GM21737 (cell line): Measurements from ENCODE around the gene TDP1.
"Not testable (repeated sequence)": the region's sequence is repeated elsewhere in the genome, so short reads cannot be mapped to it uniquely, and the experiment has no call there.

Source experiments
- ATAC-seq: cut with Tn5 transposase; IDR thresholded peaks from one replicate; pipeline ENCODE4 v1.9.1; 2021; ENCODE audit warnings: mild to moderate bottlenecking, moderate library complexity; ENCODE audit not compliant: unreplicated experiment

Gene TDP1

DNA sequence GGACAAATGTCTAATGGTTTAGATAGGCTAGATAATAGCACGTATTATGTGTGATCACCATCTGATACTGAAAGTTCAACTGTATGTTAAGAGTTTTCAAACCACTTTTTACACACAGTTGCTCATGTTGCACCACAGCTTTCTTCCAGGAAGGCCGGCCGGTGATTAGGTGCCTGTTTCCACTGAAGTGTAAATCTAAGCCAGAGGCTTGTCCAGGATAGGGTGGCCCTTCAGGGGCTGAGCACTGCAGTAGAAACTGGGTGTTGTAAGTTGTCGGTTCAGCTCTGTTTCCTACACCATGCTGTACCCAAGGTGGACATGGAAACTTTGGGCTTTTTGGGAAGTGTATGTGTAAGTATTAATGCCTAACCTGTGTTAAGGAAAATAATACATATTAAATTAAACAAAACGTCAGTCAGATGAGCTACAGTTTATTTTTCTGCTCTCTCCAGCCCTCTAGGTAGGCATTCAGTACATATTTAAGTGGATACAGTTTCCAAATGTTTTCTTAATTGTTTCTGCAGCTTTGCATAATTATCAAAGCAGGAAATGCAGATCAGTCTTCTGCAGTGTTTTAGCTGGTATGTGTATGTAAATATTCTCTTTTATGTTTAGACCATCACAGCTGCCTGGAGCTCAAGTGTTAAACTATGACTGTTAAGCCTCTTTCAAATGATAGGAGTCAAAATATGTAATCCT, 30.9 kb downstream of the TDP1 start:
- no peak for ATAC-seq

DNA sequence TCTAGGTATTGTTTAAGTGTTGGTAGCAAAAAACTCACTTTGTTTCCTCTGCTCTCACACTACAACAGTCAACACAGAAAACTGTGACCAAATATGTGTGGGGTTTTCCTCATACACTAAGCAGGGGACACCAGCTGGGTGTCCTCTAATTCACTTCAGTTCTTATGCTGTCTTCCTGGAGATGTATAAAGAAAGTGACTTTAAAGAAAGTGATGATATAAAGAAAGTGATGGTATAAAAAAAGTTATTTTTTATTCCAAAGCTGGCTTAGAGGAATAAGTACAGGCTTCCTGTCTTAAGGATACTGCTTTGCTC, 31.4 kb downstream of the TDP1 start:
- ATAC-seq, result no peak

DNA sequence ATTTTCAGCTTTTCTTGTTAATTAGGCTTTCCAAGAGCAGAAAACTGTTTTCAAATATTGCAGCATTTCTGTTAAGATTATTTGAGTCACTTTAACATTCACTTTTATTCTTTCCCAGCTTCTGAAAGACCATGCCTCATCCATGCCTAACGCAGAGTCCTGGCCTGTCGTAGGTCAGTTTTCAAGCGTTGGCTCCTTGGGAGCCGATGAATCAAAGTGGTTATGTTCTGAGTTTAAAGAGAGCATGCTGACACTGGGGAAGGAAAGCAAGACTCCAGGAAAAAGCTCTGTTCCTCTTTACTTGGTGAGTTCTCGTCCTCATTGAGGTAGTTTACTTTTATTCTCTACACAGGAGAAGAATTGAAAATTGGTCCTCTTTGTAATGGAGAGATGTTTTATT, 33.1 kb downstream of the TDP1 start:
- ATAC-seq, result no peak

- no peak for ATAC-seq
These were observed 34.5 kb downstream of the TDP1 start for GRCh38 chr14:89990218-89990617.

GRCh38 chr14:89990623-89991275, 35.0 kb downstream of the TDP1 start:
- ATAC-seq, result no peak

DNA sequence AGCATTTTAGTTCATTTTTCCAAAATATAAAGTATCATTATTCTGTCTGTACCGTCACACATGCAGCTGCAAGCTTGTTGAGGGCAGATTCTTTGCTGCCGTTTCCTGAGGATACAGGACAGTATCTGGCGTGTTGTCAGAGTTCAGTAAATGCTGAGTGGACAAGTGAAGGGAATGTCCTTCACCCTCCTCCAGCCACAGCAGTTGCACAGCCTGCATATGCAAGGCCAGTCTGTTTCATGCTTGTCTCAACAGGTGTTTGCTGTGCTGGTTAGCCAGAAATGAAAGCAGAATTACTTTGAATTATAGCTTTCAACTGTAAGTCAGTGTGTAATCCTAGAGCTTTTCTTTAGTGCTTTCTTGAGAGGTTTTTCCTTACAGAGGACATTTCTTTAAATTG, 36.5 kb downstream of the TDP1 start:
- ATAC-seq, result no peak

GRCh38 chr14:89996963-89997362, 41.2 kb downstream of the TDP1 start:
- ATAC-seq, result no peak

DNA sequence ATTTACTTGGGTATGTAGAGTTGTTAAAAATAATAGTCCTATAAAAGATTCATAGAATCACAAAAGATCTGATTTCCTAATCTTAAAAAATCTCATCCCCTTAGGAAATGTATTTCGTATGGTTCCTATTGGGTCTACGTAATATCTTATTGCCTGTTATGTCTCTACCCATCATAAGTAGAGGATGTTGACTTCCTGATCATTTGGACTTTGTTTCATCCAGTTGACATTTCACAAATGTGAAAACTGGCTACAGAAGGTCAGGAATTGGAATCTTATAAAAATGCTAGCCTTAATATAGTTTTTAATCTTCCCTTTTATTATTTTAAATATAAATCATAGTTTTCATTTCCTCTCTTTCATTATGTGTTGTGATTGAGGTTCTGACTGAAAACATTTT, 45.2 kb downstream of the TDP1 start:
- no peak for ATAC-seq

DNA sequence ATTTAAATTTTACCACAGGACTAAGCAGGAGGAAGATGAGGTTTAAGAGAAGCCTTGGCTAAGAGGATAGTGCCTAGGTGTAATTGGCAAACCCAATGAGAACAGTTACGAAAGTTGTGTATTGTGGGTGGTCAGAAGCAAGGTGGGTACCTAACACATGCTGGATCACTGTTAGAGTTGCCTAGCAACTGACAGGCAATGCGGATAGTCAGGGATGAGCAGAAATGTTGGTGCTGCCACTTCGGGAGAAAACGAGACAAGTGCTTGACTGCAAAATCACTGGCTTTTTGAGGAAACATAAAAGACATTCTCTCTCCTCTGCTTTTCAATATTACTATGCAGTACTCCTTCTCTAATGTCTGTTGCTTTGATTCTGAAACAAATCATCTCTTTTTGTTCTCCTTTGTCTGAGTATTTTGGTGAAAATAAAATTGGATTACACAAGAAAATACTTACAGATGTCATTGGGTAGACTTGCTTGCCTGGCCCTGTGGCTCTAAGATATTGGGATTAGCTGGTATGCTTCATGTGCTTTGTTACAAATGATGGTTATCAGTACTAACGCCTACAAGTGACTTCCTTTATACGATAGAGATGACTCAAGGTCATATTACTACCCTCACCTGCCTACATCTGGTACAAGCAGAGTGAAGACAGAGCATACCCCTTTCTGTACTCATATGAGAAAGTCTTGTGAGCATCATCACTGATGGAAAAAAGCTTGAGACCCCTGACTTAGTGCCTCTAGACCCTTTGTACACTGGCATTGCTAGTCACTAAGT, 48.0 kb downstream of the TDP1 start:
- ATAC-seq, result no peak

DNA sequence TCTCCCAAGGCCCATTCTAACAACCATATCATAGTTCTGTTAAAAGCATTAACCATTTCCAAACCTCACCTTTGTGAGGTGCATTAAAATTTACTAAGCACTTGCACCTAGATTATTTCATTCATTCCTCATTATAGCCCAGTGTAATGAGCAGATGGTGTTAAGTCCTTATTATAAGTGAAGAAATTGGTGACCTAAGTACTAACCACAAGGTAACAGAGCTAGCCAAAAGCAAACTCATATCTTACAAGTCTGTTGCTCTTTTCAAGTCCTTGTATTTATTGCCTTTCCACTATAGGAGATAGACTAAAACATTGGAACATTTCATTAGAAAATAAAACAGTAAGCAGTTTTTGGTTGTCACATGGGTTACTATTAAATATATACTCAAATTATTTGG, 49.7 kb downstream of the TDP1 start:
- no peak for ATAC-seq

DNA sequence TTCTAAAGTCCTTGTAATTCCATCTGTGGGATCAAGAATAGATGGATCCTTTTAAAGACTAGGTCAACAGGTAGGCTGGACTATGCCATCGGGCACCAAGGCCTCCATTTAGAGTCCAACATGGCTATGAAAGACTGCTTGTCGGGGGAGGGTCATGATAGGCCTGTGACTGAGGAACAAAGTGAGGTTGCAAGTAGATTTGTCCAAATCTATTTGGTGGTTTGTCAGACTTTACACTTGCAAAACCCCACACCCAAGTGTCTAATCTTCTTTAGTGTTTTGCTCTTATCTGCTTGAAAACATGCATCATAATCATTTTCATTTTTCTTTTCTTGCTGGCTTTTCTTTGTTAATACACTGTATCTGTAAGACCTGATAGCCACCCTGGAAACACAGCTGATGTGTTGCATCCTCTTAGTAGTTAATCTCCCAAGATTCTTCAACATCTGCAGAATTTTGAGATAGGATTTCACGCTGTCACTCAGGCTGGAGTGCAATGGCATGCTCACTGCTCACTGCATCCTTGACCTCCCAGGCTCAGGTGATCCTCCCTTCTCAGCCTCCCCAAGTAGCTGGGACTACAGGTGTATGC, 50.3 kb downstream of the TDP1 start:
- ATAC-seq, result no peak

DNA sequence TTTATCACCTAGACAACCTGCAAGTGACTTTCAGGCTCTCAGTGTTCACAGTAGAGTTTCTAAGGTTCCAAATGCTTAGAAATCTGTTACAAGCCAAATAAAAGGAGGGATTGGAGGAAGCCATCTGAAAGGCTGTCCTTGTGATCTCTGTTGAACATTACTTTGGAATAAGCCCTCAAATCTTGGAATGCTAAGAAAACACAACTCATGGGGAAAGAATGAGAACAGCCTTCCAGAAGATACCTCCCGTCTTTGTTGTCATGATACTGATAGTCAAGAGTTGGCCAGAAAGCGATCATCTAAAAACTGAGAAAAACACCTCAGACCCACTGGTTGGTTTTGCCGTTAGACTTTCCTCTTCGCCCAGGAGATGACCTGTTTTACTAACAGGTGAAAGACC, 61.6 kb downstream of the TDP1 start:
- no peak for ATAC-seq

- no peak for ATAC-seq
These were observed 64.2 kb downstream of the TDP1 start for GRCh38 chr14:90019824-90020523.

DNA sequence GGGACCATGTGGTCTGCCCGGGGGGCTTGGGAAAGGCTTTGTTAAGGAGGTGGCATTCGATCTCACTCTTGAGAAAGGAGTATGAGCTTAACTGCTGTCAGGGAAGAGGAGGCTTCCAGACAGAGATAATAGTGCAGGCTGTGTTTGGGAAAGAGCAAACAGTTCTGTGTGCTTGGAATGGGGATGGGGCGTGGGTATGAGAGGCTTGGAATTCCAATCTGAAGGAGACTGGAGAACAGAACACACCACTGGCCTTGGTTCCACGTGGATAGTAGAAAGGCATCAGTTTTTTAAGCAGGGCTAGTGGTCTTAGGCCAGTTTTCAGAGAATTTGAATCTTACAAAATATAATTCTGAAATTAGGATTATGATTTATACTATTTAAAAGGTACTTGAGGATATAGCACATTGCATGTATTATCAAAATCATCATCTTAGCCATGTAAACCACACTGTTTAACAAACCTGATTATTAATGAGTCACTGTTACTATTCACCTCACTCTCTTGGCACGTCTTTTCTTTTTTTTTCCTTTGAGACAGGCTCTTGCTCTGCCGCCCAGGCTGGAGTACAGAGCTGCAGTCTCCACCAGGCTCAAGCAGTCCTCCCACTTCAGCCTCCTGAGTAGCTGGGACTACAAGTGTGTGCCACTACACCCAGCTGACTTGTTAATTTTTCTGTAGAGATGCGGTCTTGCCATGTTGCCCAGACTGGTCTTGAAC, 67.6 kb downstream of the TDP1 start:
- ATAC-seq, result no peak

DNA sequence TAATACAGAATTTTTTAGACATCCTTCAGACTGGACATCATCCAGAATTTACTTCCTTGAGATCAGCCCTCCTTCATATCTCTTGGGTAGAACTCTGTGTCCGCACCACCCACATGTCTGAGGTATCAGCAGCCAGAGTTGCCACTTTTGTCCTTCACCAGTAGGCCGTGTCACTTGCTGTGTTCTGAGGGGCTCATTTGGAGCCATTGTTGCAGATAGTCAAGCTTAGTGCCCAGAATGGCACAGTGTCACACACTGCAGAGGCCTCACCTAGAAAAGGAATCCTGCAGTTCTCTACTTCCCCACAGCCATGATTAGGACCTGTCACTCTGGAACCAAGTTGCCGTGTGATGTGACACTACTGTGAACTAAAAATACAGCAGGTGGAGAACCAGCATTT, 69.2 kb downstream of the TDP1 start:
- no peak for ATAC-seq

GRCh38 chr14:90026608-90027007, 70.9 kb downstream of the TDP1 start:
- ATAC-seq, result not testable (repeated sequence)

- ATAC-seq, result no peak
These were observed 72.1 kb downstream of the TDP1 start for GRCh38 chr14:90027842-90028241.

GRCh38 chr14:90034156-90034555, 78.4 kb downstream of the TDP1 start:
- ATAC-seq, result no peak

- ATAC-seq, result no peak
These were observed 79.3 kb downstream of the TDP1 start for GRCh38 chr14:90034835-90035525.
